Calu3 (cell line): ENCODE measurements around the gene METTL25. TPM values are rescaled to one million over a fixed set of nuclear protein-coding genes. Genes with fewer than 3 reads are reported as not detected.

Experiments used
- BruUV-seq: library from RNA; stranded (reverse); fragments of 400-500 nt; replicated peaks from 2 replicates; lab custom pipeline; 2021; lab: Mats Ljungman, UMichigan
- CTCF ChIA-PET: fragments of 300-600 bp; sonication (Branson Sonifier 250); formaldehyde crosslinking; loops from one replicate; lab custom pipeline; 2022; ENCODE audit warnings: antibody characterized with exemption; lab: Charles Lee
- DNase-seq: peaks from one replicate; pipeline ENCODE4 v3.0.0; 2022
- H3K27ac Mint-ChIP-seq: one replicate; pipeline ENCODE4 v1.8.0; 2022; ENCODE audit warnings: mixed read lengths; ENCODE audit not compliant: unreplicated experiment
- H3K27me3 Mint-ChIP-seq: one replicate; pipeline ENCODE4 v1.8.0; 2022; ENCODE audit warnings: mixed read lengths; ENCODE audit not compliant: unreplicated experiment
- H3K36me3 Mint-ChIP-seq: one replicate; pipeline ENCODE4 v1.8.0; 2022; ENCODE audit warnings: mild to moderate bottlenecking, moderate library complexity, mixed read lengths; ENCODE audit not compliant: insufficient read depth, unreplicated experiment
- H3K4me1 Mint-ChIP-seq: one replicate; pipeline ENCODE4 v1.8.0; 2022; ENCODE audit warnings: mild to moderate bottlenecking, low read depth, mixed read lengths; ENCODE audit not compliant: unreplicated experiment
- H3K4me3 Mint-ChIP-seq: one replicate; pipeline ENCODE4 v1.8.0; 2022; ENCODE audit warnings: mild to moderate bottlenecking, low read depth, moderate library complexity, mixed read lengths; ENCODE audit not compliant: unreplicated experiment
- H3K9me3 Mint-ChIP-seq: one replicate; pipeline ENCODE4 v1.8.0; 2022; ENCODE audit warnings: low read depth, mixed read lengths; ENCODE audit not compliant: unreplicated experiment
- CTCF ChIP-seq: fragments of 200-600 bp; IDR thresholded peaks from one replicate; pipeline ENCODE4 v1.8.0; 2022; ENCODE audit warnings: antibody characterized with exemption; ENCODE audit not compliant: unreplicated experiment
- intact Hi-C: fragments of 100-400 bp; cut with micrococcal nuclease; formaldehyde crosslinking; loops from one replicate; pipeline ENCODE4 v1.10.0; 2022; ENCODE audit not compliant: unreplicated experiment
- total RNA-seq: library from RNA; stranded (reverse); gene quantifications from 2 replicates; pipeline ENCODE4 v1.2.3, GENCODE V29; 2022

Gene METTL25
- total RNA-seq, 1 experiment from 2014 or later, result 6.7 TPM

DNA sequence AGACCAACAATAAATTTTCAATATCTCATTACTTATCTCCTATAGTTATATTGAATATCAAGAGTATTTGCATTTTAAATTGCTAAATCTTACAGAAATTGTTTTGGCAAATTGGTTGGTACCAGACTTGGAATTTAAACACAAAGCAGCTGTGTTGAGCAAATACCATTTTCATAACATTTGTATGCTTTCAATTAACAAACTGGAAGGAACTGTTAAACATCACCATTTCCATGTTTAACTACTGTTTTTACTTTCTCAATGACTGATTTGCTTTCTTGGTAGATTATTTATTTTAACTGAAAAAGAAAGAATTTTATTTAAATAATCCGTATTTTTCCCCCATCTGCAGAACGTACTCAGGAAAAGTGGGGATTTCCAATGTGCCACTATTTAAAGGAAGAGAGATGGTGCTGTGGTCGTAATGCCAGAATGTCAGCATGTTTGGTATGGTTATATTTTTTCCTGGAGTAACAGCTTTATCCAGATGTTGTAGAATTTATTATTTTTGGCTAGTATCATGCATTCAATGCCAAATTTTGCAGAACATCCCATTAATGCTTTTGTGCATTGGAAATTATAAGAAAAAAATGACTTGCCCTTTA, 72.3 kb downstream of the METTL25 start:
- Mint-ChIP-seq H3K27me3 (no peaks in the 10 kb centered on the region), H3K27ac (no peak overlapping the region), H3K36me3 (no peaks in the 10 kb centered on the region), H3K9me3 (no peaks in the 10 kb centered on the region), H3K4me1 (peaks cover 9% of the 10 kb centered on the region), H3K4me3 (no peak overlapping the region)
- DNase-seq, result no peak
- CTCF ChIA-PET, result no interaction called here
- no TSS peak for BruUV-seq
- intact Hi-C loops, result no loop called here
- TF ChIP-seq CTCF, result no peak

DNA sequence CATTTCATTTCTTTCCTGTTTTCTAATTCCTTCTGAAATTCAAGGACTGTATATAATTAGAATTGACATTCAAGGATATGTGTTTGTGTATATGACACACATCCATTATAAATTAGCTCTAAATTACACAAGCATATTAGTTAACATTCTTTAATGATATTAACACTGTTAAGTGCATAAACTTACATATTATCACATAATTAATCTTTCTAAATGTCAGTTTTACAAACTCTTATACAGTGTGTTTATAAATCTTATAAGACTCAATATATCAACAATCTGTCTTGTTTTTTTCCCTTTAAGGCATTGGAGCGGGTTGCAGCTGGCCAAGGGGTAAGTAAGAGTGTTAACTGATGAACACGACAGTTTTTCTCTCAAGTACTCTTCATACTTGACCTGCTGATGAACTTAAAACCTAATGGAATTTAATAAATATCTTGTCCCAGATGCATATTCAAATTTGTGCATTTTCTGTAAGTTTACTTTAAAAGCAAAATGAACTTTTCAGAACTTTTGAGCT, 76.1 kb downstream of the METTL25 start:
- TF ChIP-seq CTCF, result no peak
- BruUV-seq, result no TSS peak
- H3K4me3 Mint-ChIP-seq, result no peak overlapping the region
- intact Hi-C loops, result no loop called here
- no peak overlapping the region for H3K27ac Mint-ChIP-seq
- CTCF ChIA-PET, result no interaction called here
- no peaks in the 10 kb centered on the region for H3K9me3 Mint-ChIP-seq
- no peak for DNase-seq
- no peaks in the 10 kb centered on the region for H3K27me3 Mint-ChIP-seq
- no peaks in the 10 kb centered on the region for H3K4me1 Mint-ChIP-seq
- H3K36me3 Mint-ChIP-seq, result no peaks in the 10 kb centered on the region

DNA sequence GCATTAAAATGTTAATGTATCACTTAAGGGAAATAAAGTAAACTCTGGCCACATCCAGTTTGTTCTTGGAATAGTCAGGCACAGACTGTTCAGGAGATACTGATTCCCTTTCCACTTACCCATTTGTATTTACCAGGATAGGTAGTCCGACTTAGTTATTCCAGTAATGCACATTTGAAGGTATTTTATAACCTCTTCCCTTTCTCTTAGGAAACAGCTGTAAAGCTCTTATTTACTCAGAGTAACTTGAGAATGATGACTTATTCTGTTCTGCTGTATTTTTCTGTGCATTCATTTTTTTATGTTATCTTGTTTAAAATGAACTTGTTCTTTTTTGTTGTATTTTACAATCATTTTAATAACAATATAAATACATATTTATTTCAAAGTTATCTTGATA, 78.0 kb downstream of the METTL25 start:
- Mint-ChIP-seq H3K27ac (no peak overlapping the region), H3K4me1 (no peaks in the 10 kb centered on the region), H3K27me3 (no peaks in the 10 kb centered on the region), H3K9me3 (no peaks in the 10 kb centered on the region), H3K4me3 (no peak overlapping the region), H3K36me3 (no peaks in the 10 kb centered on the region)
- no peak for TF ChIP-seq CTCF
- intact Hi-C loops, result no loop called here
- DNase-seq, result no peak
- no TSS peak for BruUV-seq
- CTCF ChIA-PET, result no interaction called here

GRCh38 chr12:82437744-82438143, 79.4 kb downstream of the METTL25 start:
- no peak for TF ChIP-seq CTCF
- CTCF ChIA-PET, result no interaction called here
- H3K27me3 Mint-ChIP-seq, result no peaks in the 10 kb centered on the region
- DNase-seq, result no peak
- intact Hi-C loops, result no loop called here
- no peak overlapping the region for H3K4me3 Mint-ChIP-seq
- BruUV-seq, result no TSS peak
- H3K27ac Mint-ChIP-seq, result no peak overlapping the region
- H3K36me3 Mint-ChIP-seq, result no peaks in the 10 kb centered on the region
- H3K4me1 Mint-ChIP-seq, result no peaks in the 10 kb centered on the region
- H3K9me3 Mint-ChIP-seq, result no peaks in the 10 kb centered on the region
